Amygdala (tissue), 56 donors: ENCODE results near the gene LRMDA.

Experiments
- DNase-seq, 56 donors: peaks; one replicate each; lab custom pipeline; 2025; lab: John Stamatoyannopoulos, UW

LRMDA gene

GRCh38 chr10:75782463-75783248, 351.2 kb downstream of the LRMDA start:
- no peak for DNase-seq

GRCh38 chr10:75788394-75789205, 357.2 kb downstream of the LRMDA start:
- DNase-seq: peak in 21 of 56 donors; percentile 2 to 66 (median 10)

DNA sequence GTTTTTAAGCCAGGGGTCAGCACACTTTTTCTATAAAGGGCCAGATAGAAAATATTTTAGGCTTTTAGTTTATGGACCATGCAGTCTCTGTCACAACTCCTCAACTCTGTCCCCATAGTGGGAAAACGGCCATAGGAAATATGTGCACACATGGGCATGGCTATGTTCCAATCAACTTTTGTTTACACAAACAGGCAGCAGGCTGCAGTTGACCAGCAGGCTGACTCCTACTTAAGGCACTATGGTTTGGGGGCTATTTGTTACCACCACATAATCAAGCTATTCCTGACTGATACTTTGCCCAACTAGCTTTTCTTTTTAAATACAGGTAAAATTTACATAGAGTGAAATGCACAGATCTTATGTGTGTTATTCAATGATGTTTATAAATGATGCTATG, 362.4 kb downstream of the LRMDA start:
- no peak for DNase-seq

- no peak for DNase-seq
Measured at GRCh38 chr10:75801121-75801520, 369.7 kb downstream of the LRMDA start.

GRCh38 chr10:75801661-75802060, 370.2 kb downstream of the LRMDA start:
- DNase-seq: no peak

DNA sequence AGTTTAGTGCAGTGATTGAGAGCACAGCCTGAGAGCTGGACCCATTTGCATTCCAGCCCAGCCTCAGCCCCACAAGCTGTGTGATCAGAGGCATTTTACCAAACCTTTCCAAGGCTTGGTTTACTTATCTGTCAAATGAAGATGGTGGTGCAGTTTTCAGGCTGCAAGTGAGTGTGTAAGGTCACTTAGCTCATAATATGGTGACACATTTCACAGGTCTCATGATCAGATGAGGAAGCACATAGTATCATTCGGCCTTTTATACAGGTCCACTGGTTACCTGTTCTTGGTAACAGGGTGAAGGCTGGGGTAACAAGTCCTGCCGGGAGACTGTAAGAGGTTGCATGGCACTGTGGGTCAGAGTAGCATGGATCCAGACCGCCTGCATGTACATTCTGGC, 371.7 kb downstream of the LRMDA start:
- DNase-seq: no peak

DNA sequence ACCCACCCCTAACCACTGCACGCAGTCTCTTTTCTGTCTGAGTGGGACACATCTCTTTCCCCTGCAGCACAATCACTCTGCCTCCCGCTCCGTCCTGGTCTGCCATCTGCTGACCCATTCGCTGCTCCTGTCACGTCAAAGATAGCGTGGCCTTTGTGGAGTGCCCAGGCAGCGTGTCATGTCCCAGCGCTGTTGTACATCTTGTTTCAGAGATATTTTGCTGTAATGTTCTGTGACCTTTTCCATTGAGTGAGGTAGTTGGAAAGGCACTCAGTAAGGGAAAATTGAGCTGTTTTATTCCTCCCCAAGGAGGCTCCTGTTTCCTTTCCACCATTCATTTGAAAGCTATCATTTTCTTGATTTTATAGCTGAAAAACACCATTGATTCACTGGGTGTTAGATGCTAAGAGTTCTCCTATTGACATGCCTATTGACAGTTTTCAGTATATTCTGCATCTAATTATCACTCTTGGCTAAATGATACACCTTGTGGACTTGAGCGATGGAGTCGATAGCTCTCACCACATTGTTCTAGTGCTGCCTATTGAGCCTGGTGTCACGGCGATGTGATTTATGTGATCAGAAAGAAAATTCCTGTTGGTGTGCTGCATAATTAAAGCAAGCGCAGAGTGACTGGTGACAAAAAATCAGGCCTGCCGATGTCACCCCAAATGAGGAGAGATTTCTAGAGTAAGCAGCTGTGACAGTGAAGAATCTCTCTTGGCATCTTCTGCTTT, 372.6 kb downstream of the LRMDA start:
- peak in 11 of 56 donors; percentile 2 to 63 (median 15) for DNase-seq

DNA sequence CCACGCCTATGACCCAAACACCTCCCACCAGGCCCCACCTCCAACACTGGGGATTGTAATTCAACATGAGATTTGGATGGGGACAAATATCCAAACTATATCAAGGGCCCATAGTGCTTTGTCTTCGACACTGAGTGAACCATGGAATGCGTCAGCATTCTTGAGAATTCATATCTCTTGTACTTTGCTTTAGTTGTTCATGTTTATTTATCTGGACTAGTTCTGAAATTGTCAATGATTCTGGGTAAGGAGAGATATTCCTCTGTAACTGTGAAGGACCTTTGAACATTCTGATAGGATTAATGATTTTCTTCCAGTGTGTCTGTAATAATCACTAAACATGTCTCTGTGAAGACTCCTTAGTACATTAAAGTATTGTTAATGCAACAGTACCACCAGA, 374.8 kb downstream of the LRMDA start:
- DNase-seq: no peak

DNA sequence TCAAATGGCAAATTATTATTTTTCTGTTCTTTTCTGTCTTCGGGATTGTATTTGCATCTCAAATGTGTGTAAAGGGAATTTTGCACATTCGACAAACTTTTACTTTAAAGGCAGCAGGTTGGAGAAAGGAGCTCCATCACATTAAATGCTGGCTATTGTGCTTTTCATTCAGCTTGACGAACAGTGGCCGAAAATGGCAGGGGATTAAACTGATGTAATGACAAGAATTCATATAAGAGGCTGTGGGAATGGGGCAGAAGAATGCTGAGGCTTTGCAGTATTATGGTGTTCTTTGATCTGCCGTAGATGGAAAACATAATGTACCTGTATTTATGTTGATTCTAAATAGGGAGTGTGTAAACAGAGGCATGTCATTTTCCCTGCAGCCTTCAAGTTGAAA, 376.0 kb downstream of the LRMDA start:
- no peak for DNase-seq

GRCh38 chr10:75809003-75809402, 377.6 kb downstream of the LRMDA start:
- DNase-seq: no peak

- DNase-seq: no peak
Measured at GRCh38 chr10:75814014-75814413, 382.6 kb downstream of the LRMDA start.

DNA sequence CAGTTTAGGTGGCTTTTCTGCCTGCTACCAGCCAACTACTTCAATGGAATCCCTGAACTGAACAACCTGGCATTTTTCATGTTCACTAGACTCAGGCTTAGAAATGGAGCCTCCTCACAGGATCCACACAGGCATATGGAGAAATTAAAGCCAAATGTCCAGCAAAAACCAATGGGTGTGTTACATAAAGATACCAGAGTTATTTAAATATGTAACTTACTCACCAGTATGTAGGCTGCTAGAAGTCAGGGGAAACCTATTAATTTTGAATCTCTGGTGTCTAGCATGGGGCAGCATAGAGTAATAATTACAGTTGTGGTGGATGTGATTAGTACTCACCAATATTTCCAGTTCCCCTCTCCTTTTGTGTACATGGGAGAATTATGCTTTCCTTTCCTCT, 383.6 kb downstream of the LRMDA start:
- DNase-seq: no peak

GRCh38 chr10:75817198-75817597, 385.8 kb downstream of the LRMDA start:
- no peak for DNase-seq

GRCh38 chr10:75818552-75818951, 387.1 kb downstream of the LRMDA start:
- no peak for DNase-seq

GRCh38 chr10:75825235-75825634, 393.8 kb downstream of the LRMDA start:
- DNase-seq: no peak

DNA sequence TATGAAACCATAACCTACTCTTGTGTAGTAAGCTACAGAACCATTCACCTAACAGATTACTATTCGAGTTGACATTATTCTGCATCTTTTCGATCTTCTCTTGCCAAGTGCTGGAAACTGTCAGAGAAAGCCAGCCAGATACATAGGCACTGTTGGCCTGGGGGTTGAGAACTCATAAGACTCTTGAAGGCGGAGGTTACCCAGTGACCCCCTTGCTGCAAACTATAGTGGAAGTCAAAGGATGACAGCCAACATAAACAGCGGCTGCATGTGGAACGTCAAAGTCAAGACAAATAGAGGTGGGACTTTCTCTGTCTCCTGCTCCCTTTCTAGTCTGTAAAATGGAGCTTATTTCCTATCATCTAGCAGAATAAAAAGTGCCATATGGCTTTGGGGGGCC, 394.2 kb downstream of the LRMDA start:
- DNase-seq: no peak

DNA sequence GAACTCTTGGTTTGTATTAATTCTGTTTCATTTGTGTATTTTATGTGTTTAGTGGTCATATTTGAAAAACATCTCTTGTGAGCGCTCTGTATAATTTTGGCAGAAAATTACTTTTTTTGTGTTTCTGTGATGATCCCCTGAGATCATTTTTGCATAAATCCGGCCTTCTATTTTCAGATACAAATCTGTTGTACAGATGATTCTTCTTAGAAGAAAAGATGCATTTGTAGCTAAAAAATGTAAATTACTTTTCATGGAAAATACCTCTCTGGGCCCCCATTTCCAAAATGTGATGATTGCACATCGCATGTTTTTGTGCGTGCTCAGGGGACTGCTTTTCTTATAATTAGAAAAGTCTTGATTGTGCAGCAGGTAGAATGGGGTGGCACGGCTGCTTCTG, 395.4 kb downstream of the LRMDA start:
- no peak for DNase-seq

DNA sequence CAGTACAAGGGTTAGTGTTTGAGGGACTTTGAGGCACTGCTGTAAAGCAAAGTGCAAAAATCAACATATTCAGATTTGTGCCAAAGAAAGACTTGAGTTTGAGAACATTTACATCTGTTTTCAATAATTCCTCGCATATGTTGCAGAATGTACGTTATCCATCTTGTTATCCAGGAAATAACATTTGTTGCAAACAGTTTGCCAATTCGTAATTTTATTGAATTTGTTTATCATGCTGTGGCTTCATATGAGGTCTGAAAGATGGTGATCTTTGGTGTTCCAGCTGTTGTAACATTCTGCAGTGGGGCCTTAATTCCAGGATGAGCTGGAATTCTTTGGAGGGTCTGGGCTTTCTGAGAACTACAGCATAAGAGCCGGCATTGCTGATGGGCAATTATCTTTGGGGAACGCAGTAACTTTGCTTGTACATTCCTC, 396.2 kb downstream of the LRMDA start:
- DNase-seq: no peak

GRCh38 chr10:75828413-75828812, 397.0 kb downstream of the LRMDA start:
- no peak for DNase-seq

- DNase-seq: no peak
Measured at GRCh38 chr10:75836064-75836463, 404.6 kb downstream of the LRMDA start.

GRCh38 chr10:75838486-75838885, 407.1 kb downstream of the LRMDA start:
- DNase-seq: no peak
